SK-N-SH treated with all-trans-retinoic acid at 6 μM for 48 hours (cell line): ENCODE measurements around the gene PRKCE.

ENCODE experiments used
- ATAC-seq: fragments of 200-7000 bp; cut with Tn5 transposase; 3 replicates; pipeline ENCODE4 v1.9.1; 2020; ENCODE audit warnings: mild to moderate bottlenecking, moderate library complexity
- ARNTL ChIP-seq: fragments of 450-650 bp; formaldehyde crosslinking; IDR thresholded peaks from 2 replicates; pipeline ENCODE4 v1.5.0; 2020; ENCODE audit warnings: low read depth, mild to moderate bottlenecking, moderate library complexity, borderline replicate concordance
- BACH2 ChIP-seq: fragments of 250-450 bp; sonication (Bioruptor Pico); IDR thresholded peaks from 2 replicates; pipeline ENCODE4 v1.9.0; 2021; ENCODE audit warnings: mild to moderate bottlenecking, borderline replicate concordance
- CSDC2 ChIP-seq: fragments of 250-450 bp; sonication (Bioruptor Pico); IDR thresholded peaks from 2 replicates; pipeline ENCODE4 v1.5.0; 2020; ENCODE audit warnings: mild to moderate bottlenecking, moderate library complexity
- ESRRG ChIP-seq: fragments of 250-450 bp; sonication (Bioruptor Pico); IDR thresholded peaks from 2 replicates; pipeline ENCODE4 v1.6.1; 2021; ENCODE audit warnings: mild to moderate bottlenecking
- GLIS3 ChIP-seq: fragments of 250-450 bp; sonication (Bioruptor Pico); IDR thresholded peaks from 2 replicates; pipeline ENCODE4 v1.5.0; 2020; ENCODE audit warnings: mild to moderate bottlenecking, moderate library complexity
- ISL1 ChIP-seq: fragments of 250-450 bp; sonication (Bioruptor Pico); IDR thresholded peaks from 2 replicates; pipeline ENCODE4 v2.1.2; 2022; ENCODE audit warnings: mild to moderate bottlenecking, moderate library complexity
- OSR1 ChIP-seq: fragments of 250-450 bp; sonication (Bioruptor Pico); IDR thresholded peaks from 2 replicates; pipeline ENCODE4 v1.8.0; 2022; ENCODE audit warnings: moderate library complexity, mild to moderate bottlenecking, inconsistent platforms
- PPARA ChIP-seq: fragments of 250-450 bp; sonication (Bioruptor Pico); IDR thresholded peaks from 2 replicates; pipeline ENCODE4 v1.5.0; 2020; ENCODE audit warnings: mild to moderate bottlenecking, borderline replicate concordance
- RARB ChIP-seq: fragments of 250-450 bp; sonication (Bioruptor Pico); IDR thresholded peaks from 2 replicates; pipeline ENCODE4 v1.8.0; 2021; ENCODE audit warnings: mild to moderate bottlenecking, moderate library complexity
- SNAI2 ChIP-seq: fragments of 250-450 bp; sonication (Bioruptor Pico); IDR thresholded peaks from 2 replicates; pipeline ENCODE4 v1.5.0; 2020; ENCODE audit warnings: mild to moderate bottlenecking, moderate library complexity
- TCF4 ChIP-seq: fragments of 250-450 bp; sonication (Bioruptor Pico); IDR thresholded peaks from 2 replicates; pipeline ENCODE4 v1.8.0; 2021; ENCODE audit warnings: mild to moderate bottlenecking, moderate library complexity, borderline replicate concordance
- TOX ChIP-seq: fragments of 250-450 bp; sonication (Bioruptor Pico); IDR thresholded peaks from 2 replicates; pipeline ENCODE4 v1.8.0; 2021; ENCODE audit warnings: mild to moderate bottlenecking, moderate library complexity, borderline replicate concordance
- ZC3H10 ChIP-seq: fragments of 250-450 bp; sonication (Bioruptor Pico); IDR thresholded peaks from 2 replicates; pipeline ENCODE4 v1.5.1; 2021; ENCODE audit warnings: mild to moderate bottlenecking, moderate library complexity
- ZFP3 ChIP-seq: fragments of 250-450 bp; sonication (Bioruptor Pico); IDR thresholded peaks from 2 replicates; pipeline ENCODE4 v1.5.0; 2020; ENCODE audit warnings: mild to moderate bottlenecking, moderate library complexity
- ZFP30 ChIP-seq: fragments of 450-650 bp; formaldehyde crosslinking; IDR thresholded peaks from 2 replicates; pipeline ENCODE4 v1.5.0; 2022; ENCODE audit warnings: mild to moderate bottlenecking, moderate library complexity
- ZNF565 ChIP-seq: fragments of 450-650 bp; formaldehyde crosslinking; conservative IDR thresholded peaks from 2 replicates; pipeline ENCODE4 v1.5.0; 2020; ENCODE audit warnings: low read depth, mild to moderate bottlenecking, moderate library complexity
- ZNF70 ChIP-seq: fragments of 450-650 bp; formaldehyde crosslinking; IDR thresholded peaks from 2 replicates; pipeline ENCODE4 v1.5.0; 2020; ENCODE audit warnings: mild to moderate bottlenecking, moderate library complexity
- ZNF8 ChIP-seq: fragments of 450-650 bp; formaldehyde crosslinking; IDR thresholded peaks from 2 replicates; pipeline ENCODE4 v1.5.0; 2020; ENCODE audit warnings: mild to moderate bottlenecking, moderate library complexity
- TF ChIP-seq, protein P1 (sequence below): fragments of 250-450 bp; sonication (Bioruptor Pico); IDR thresholded peaks from 2 replicates; pipeline ENCODE4 v1.5.1; 2020; ENCODE audit warnings: low read depth, mild to moderate bottlenecking, moderate library complexity
- TF ChIP-seq, protein P2 (sequence below): fragments of 250-450 bp; sonication (Bioruptor Pico); IDR thresholded peaks from 2 replicates; pipeline ENCODE4 v1.5.1; 2021; ENCODE audit warnings: mild to moderate bottlenecking, moderate library complexity
- TF ChIP-seq, protein P3 (sequence below): fragments of 250-450 bp; sonication (Bioruptor Pico); IDR thresholded peaks from 2 replicates; pipeline ENCODE4 v1.8.0; 2021; ENCODE audit warnings: low read depth, mild to moderate bottlenecking, moderate library complexity, borderline replicate concordance
- TF ChIP-seq, protein P4 (sequence below): fragments of 250-450 bp; sonication (Bioruptor Pico); IDR thresholded peaks from 2 replicates; pipeline ENCODE4 v1.5.0; 2020; ENCODE audit warnings: mild to moderate bottlenecking, moderate library complexity
- TF ChIP-seq, protein P5 (sequence below): fragments of 250-450 bp; sonication (Bioruptor Pico); IDR thresholded peaks from 2 replicates; pipeline ENCODE4 v1.8.0; 2020; ENCODE audit warnings: mild to moderate bottlenecking, moderate library complexity, borderline replicate concordance

Gene PRKCE

DNA sequence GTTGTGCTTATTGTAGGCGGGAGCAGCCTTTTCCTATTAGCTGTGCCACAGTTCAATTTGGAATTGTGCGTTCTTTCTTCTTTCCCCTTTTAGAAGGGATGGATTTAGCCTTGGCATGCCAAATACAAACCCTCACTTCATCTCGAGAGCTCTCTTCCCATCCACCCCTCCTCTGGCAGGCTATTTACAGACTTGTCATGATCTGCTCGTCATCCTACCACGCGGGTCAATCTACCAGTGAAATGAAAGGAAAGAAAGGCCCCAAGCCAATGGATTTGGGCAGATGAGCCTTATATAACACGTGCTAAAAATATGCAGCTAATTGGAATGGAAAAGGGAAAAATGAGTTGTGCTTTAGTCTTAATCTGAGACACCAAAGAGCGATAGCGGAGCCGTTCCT is 277.5 kb downstream of the PRKCE start:
- TF ChIP-seq ISL1 (CRISPR knock-in tag) (no peak), ZNF70 (CRISPR knock-in tag) (no peak), ZFP30 (CRISPR knock-in tag) (no peak), GLIS3 (no peak), ZFP3 (CRISPR knock-in tag) (no peak), TCF4 (CRISPR knock-in tag) (no peak), PPARA (CRISPR knock-in tag) (no peak), ZC3H10 (no peak), ARNTL (CRISPR knock-in tag) (no peak), CSDC2 (CRISPR knock-in tag) (no peak), ESRRG (CRISPR knock-in tag) (no peak)
- TF ChIP-seq, protein P1, sequence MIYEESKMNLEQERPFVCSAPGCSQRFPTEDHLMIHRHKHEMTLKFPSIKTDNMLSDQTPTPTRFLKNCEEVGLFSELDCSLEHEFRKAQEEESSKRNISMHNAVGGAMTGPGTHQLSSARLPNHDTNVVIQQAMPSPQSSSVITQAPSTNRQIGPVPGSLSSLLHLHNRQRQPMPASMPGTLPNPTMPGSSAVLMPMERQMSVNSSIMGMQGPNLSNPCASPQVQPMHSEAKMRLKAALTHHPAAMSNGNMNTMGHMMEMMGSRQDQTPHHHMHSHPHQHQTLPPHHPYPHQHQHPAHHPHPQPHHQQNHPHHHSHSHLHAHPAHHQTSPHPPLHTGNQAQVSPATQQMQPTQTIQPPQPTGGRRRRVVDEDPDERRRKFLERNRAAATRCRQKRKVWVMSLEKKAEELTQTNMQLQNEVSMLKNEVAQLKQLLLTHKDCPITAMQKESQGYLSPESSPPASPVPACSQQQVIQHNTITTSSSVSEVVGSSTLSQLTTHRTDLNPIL, result no peak
- TF ChIP-seq, protein P2, sequence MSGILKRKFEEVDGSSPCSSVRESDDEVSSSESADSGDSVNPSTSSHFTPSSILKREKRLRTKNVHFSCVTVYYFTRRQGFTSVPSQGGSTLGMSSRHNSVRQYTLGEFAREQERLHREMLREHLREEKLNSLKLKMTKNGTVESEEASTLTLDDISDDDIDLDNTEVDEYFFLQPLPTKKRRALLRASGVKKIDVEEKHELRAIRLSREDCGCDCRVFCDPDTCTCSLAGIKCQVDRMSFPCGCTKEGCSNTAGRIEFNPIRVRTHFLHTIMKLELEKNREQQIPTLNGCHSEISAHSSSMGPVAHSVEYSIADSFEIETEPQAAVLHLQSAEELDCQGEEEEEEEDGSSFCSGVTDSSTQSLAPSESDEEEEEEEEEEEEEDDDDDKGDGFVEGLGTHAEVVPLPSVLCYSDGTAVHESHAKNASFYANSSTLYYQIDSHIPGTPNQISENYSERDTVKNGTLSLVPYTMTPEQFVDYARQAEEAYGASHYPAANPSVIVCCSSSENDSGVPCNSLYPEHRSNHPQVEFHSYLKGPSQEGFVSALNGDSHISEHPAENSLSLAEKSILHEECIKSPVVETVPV (CRISPR knock-in tag), result no peak
- ATAC-seq, result no peak

DNA sequence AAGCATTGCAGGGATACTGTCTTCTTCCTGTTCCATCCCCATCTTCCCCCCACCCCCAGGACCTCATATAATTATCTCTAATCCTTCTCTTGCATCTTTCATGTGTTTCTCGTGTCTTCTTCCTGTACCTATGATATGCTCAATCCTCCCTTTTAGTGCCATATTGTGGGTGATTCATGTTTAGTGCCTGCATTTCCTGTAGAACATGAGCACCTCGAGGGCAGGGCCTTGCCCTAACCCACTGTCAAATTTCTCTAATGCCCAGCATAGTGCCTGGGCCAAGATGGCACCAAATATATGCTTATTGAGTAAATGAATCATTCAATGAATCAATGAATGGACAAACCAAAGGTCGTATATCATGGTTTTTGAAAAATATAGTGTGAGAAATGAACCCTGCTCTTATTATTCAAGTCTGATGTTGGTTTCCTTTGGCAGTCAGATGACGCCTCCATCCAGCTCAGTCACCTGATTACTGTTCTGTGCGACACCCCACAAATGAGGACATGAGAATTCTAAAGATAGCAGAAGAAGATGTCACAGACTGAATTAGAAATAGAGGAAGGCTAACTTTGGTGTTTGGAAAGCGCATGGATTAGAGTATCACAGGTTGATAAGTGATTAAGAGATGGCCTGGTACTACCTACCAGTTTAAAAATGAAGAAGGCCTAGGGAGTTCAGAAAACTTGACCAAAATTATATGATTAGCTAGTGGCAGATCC is 278.4 kb downstream of the PRKCE start:
- TF ChIP-seq ZFP30 (CRISPR knock-in tag), result peak; percentile 56
- no peak for TF ChIP-seq TCF4 (CRISPR knock-in tag)
- ATAC-seq, result no peak

DNA sequence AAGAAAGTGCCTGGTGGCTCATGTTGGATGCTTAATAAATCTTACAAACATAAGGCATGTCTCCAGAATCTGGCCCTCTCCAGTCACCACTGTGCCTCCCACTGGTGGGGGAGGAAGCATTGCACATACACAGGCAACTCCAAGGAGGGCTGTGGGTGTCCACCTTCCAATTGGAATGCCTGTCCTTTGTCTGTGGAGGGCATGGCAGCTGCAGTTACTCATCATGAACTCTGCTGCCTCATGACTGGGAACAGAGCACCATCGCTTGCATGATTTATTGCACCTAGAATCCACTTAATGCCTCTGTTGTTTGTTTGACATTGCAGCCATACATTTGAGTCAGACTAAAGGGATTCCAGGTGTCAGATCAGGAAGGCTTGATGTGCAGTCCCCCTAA is 278.9 kb downstream of the PRKCE start:
- peak; percentile 93 for ATAC-seq

More for the DNA sequence above, 278.9 kb downstream of the PRKCE start:
- no peak for TF ChIP-seq ZC3H10
- TF ChIP-seq ARNTL (CRISPR knock-in tag), result no peak
- 0 out of 2 replicates have a peak, but pooled peaks have one; percentile 57 for TF ChIP-seq ZNF565 (CRISPR knock-in tag)
- TF ChIP-seq CSDC2 (CRISPR knock-in tag), result peak; percentile 80; the same call in 1 of the 2 replicates
- TF ChIP-seq ZFP3 (CRISPR knock-in tag), result peak; percentile 22; the same call in 1 of the 2 replicates
- peak; percentile 57; the same call in 1 of the 2 replicates for TF ChIP-seq ESRRG (CRISPR knock-in tag)
- TF ChIP-seq OSR1 (CRISPR knock-in tag), result no peak
- TF ChIP-seq TCF4 (CRISPR knock-in tag), result peak; percentile 70; the same call in 1 of the 2 replicates
- TF ChIP-seq, protein P3, sequence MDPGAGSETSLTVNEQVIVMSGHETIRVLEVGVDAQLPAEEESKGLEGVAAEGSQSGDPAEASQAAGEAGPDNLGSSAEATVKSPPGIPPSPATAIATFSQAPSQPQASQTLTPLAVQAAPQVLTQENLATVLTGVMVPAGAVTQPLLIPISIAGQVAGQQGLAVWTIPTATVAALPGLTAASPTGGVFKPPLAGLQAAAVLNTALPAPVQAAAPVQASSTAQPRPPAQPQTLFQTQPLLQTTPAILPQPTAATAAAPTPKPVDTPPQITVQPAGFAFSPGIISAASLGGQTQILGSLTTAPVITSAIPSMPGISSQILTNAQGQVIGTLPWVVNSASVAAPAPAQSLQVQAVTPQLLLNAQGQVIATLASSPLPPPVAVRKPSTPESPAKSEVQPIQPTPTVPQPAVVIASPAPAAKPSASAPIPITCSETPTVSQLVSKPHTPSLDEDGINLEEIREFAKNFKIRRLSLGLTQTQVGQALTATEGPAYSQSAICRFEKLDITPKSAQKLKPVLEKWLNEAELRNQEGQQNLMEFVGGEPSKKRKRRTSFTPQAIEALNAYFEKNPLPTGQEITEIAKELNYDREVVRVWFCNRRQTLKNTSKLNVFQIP (CRISPR knock-in tag), result no peak
- TF ChIP-seq, protein P4, sequence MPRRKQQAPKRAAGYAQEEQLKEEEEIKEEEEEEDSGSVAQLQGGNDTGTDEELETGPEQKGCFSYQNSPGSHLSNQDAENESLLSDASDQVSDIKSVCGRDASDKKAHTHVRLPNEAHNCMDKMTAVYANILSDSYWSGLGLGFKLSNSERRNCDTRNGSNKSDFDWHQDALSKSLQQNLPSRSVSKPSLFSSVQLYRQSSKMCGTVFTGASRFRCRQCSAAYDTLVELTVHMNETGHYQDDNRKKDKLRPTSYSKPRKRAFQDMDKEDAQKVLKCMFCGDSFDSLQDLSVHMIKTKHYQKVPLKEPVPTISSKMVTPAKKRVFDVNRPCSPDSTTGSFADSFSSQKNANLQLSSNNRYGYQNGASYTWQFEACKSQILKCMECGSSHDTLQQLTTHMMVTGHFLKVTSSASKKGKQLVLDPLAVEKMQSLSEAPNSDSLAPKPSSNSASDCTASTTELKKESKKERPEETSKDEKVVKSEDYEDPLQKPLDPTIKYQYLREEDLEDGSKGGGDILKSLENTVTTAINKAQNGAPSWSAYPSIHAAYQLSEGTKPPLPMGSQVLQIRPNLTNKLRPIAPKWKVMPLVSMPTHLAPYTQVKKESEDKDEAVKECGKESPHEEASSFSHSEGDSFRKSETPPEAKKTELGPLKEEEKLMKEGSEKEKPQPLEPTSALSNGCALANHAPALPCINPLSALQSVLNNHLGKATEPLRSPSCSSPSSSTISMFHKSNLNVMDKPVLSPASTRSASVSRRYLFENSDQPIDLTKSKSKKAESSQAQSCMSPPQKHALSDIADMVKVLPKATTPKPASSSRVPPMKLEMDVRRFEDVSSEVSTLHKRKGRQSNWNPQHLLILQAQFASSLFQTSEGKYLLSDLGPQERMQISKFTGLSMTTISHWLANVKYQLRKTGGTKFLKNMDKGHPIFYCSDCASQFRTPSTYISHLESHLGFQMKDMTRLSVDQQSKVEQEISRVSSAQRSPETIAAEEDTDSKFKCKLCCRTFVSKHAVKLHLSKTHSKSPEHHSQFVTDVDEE (CRISPR knock-in tag), result peak; percentile 88; the same call in 1 of the 2 replicates
- no peak for TF ChIP-seq BACH2 (CRISPR knock-in tag)
- TF ChIP-seq ZNF70 (CRISPR knock-in tag), result no peak
- TF ChIP-seq ZNF8 (CRISPR knock-in tag), result no peak
- 0 out of 2 replicates have a peak, but pooled peaks have one; percentile 15 for TF ChIP-seq GLIS3
- TF ChIP-seq, protein P5, sequence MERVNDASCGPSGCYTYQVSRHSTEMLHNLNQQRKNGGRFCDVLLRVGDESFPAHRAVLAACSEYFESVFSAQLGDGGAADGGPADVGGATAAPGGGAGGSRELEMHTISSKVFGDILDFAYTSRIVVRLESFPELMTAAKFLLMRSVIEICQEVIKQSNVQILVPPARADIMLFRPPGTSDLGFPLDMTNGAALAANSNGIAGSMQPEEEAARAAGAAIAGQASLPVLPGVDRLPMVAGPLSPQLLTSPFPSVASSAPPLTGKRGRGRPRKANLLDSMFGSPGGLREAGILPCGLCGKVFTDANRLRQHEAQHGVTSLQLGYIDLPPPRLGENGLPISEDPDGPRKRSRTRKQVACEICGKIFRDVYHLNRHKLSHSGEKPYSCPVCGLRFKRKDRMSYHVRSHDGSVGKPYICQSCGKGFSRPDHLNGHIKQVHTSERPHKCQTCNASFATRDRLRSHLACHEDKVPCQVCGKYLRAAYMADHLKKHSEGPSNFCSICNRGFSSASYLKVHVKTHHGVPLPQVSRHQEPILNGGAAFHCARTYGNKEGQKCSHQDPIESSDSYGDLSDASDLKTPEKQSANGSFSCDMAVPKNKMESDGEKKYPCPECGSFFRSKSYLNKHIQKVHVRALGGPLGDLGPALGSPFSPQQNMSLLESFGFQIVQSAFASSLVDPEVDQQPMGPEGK (CRISPR knock-in tag), result peak; percentile 71
- TF ChIP-seq, protein P2 (CRISPR knock-in tag), result no peak; the same call in 1 of the 2 replicates
- peak; percentile 65; the same call in 1 of the 2 replicates for TF ChIP-seq TOX (CRISPR knock-in tag)
- peak; percentile 68; the same call in 1 of the 2 replicates for TF ChIP-seq SNAI2 (CRISPR knock-in tag)
- TF ChIP-seq ZFP30 (CRISPR knock-in tag), result no peak; the same call in 1 of the 2 replicates
- no peak for TF ChIP-seq PPARA (CRISPR knock-in tag)
- no peak for TF ChIP-seq RARB (CRISPR knock-in tag)
- TF ChIP-seq, protein P1, result peak; percentile 65; the same call in 1 of the 2 replicates
- peak; percentile 96 for TF ChIP-seq ISL1 (CRISPR knock-in tag)
